Activated T-cell treated with anti-CD3 and anti-CD28 coated beads, Interleukin-2, amount 50 U/mL, for 48 hours (primary cell): ENCODE measurements around the gene RPS21.

Source experiments
- DNase-seq, 2 experiments: peaks; one replicate each; pipeline ENCODE4 v3.0.0-alpha.2; 2020

The RPS21 gene

GRCh38 chr20:62381842-62382241 is 5.1 kb upstream of the RPS21 start:
- no peak for DNase-seq

GRCh38 chr20:62382306-62383198 is 4.4 kb upstream of the RPS21 start:
- peak; percentile 88 to 89 for DNase-seq

DNA sequence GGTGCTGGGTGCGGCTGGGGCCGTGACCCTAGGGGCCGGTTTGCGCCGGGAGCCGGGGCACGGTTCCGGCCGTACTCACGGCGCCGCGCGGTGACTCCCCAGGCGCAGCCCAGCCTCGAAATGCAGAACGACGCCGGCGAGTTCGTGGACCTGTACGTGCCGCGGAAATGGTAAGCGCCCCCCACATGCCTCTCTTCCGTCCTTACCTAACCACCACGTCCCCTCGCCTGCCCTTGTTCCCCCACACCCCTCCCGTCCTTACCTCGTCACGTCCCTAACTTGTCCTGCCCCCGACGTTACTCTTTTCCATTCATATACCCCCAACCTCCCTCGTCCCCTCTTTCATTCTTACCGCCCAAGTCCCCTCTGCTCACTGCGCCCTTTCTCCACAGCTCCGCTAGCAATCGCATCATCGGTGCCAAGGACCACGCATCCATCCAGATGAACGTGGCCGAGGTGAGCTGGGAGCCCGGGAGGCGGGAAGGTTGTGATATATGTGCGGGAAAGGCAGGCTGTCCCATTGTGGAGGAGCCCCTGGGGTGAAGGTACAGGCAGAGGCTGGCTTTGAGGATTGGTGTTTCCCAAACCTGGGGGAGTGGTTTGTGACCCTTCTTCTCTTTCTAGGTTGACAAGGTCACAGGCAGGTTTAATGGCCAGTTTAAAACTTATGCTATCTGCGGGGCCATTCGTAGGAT is 463 bp downstream of the RPS21 start:
- peak in 1 of 2 experiments; percentile 29 for DNase-seq

GRCh38 chr20:62387933-62388635 is 1.2 kb downstream of the RPS21 start:
- peak in 1 of 2 experiments; percentile 36 for DNase-seq

DNA sequence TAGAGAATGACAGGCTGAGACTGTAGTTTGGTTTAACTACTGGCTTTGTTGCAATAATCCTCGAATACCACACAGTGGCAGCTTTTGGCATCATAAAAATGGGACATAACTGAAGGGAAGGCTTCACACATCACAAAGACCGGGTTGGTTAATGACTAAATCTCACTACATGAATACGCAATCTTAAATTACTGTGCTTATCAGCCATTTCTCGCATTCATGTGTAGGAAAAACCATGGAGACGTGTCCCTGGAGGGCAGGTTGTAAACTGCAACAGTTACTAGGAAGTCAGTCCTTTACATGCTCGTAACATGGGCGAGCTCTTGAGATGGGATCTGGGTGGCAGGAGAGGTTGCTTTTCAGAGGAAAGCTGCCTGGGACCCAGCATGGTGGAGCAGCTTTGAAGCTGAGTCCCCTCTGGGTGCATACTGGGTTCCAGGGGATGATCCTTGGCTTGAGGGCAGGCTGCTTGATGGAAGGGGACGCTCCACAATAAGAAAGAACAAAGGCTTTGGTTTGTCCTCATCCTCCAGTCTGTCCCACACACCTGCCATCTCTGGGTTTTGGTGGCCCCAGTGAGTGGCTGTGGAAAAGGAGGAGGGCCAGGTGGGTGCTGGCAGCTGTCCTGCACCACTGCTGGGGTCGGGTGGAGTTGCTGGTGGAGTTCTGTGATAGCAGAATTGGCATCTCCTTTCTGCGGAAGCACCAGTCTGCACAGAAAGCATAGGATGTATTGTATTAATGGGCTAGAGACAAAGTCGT is 2.1 kb downstream of the RPS21 start:
- no peak for DNase-seq

GRCh38 chr20:62389601-62390087 is 2.7 kb downstream of the RPS21 start:
- no peak for DNase-seq

DNA sequence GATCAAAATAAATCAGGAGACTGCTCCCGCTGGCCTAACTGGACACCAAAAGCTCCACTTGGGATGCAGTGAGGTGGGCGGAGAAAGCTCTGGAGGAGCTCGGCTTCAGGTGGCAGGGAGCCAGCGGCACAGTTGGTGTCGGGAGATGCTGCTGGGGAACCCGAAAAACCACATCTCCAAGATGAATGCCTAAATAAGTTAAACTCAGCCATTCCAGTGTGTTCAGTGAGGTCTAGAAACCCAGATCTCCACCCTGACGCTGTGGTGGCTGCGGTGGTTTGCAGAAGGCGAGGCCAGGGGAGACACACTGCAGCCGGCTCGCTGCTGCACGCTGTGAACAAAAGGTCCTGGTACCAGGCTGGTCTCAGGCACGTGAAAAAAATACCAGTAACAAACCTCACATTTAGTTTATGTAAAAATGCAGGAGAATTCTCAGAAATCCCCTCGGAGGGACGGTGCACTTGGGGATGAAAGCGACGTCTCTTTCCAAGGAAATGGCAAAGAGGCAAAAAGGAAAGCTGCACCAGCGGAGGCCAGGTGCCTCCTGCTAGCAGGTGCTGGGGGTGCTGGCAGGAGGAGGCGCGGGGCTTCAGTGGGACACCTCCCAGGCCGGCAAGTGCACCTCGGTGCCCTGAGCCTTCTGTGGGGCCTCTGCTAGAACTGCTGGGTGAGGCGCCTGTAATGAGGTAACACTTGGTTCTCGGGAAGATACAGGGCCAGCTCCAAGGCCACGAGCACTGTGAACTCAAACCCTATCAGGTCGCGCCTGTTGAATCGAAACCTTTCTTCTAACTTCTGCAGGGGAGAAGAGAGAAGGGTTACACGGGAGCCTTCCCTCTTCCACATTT is 3.6 kb downstream of the RPS21 start:
- DNase-seq: no peak

- DNase-seq: no peak
Measured at GRCh38 chr20:62391165-62392076, 4.5 kb downstream of the RPS21 start.

- no peak for DNase-seq
Measured at GRCh38 chr20:62392077-62392418, 5.1 kb downstream of the RPS21 start.

GRCh38 chr20:62392621-62393334 is 5.9 kb downstream of the RPS21 start:
- DNase-seq: no peak

DNA sequence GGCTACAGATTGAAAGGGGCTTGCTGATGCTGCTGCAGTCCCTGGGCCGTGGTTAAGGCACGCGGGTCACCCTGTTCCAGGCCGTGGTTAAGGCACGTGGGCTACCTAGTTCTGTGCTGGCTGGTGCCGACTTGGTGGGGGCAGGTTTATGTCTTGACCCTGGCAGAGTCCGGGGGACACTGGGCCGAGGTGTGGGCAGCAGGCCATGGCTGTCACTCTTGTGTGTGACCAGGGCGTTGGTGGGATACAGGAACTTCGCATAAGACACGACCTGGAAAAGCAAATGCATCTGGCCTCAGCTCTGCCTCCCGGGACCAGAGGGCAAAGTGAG is 6.4 kb downstream of the RPS21 start:
- no peak for DNase-seq

GRCh38 chr20:62393830-62394229 is 6.9 kb downstream of the RPS21 start:
- DNase-seq: no peak

DNA sequence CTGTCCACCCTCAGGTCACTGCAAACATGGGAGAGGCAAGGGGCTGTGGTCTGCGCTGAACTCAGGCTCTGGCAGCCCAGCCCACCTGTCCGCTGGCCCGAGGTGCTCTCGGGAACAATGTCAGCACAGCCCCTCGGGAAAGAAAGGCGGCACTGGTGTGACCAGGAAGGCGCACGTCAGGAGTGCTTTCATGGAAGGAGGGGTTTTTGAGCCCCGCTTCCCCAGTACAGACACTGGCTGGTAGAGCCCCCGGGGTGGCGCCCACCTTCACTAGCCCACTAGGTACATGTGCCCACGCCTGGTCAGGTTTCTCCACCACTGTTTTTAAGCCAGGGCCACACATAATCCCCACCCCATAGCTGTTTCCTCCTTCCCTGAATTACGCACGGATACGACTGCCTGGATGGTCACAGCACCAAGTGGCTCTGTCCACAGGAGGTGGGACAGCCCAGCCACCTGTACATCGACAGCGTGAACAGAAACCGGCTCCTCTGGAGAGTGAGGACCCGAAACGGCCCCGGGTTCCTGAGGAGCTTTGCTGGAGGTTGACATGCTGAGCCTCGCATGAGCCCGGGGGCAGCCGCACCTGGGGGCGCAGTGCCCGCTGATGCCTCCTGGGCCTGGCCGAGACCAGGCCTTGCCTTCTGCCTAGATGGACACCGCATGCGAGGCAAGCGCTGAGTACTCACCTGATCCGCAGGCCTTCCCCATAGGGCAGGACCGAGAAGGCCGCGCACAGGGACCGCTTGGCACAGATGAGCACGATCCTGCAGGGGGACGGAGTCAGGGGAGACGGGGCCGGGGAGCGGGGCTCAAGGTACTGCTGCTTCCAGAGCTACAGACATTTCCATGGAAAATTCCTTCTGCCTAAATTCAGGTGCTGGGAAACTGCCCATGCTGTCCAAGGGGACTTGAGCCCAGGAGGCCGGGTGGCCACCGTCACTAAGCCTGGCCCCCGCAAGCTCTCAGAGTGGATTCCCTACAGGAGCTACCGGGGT is 7.6 kb downstream of the RPS21 start:
- no peak for DNase-seq

DNA sequence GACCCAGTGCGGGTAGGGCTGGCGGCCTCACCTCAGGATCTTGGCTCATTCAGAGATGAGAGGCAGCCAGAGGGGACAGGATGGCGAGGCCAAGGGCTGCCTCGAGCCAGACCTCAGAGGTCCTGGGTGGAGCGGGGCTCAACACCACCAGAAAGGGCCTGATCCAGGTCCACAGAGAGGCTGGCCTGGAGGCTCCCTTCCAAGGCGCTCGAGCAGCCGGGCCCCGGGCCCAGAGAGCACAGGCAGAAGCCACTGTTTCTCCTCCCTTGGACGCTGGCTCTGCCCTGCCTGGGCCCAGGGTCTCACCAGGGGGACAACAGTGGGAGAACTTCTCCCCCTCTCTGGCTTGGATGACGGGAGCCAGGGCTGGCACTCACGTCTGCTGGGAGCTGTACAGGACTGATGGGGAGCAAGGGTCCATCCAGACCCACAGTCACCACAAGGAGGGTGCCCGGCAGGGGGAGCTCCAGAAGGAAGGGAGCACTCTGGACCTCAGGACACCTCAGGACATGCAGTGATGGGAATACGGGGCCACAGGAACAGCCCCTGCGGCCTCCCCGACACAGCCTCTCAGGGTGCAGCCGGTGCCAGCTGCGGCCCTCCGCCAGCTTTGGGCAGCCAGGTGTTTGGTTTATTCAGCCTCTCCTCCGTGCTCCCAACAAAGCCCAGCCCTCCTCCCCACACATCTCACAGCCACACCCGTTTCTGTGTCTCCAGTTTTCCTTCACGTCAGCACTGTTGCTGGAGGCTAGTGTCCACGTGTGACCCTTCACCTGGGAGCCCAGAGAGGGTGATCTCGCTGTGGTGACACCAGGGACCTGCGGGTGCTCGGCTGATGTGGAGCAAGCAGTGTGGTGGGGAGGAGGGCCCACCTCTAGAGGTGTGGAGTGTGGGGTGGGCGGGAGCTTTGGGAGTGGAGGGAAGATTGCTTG is 8.7 kb downstream of the RPS21 start:
- DNase-seq: no peak

DNA sequence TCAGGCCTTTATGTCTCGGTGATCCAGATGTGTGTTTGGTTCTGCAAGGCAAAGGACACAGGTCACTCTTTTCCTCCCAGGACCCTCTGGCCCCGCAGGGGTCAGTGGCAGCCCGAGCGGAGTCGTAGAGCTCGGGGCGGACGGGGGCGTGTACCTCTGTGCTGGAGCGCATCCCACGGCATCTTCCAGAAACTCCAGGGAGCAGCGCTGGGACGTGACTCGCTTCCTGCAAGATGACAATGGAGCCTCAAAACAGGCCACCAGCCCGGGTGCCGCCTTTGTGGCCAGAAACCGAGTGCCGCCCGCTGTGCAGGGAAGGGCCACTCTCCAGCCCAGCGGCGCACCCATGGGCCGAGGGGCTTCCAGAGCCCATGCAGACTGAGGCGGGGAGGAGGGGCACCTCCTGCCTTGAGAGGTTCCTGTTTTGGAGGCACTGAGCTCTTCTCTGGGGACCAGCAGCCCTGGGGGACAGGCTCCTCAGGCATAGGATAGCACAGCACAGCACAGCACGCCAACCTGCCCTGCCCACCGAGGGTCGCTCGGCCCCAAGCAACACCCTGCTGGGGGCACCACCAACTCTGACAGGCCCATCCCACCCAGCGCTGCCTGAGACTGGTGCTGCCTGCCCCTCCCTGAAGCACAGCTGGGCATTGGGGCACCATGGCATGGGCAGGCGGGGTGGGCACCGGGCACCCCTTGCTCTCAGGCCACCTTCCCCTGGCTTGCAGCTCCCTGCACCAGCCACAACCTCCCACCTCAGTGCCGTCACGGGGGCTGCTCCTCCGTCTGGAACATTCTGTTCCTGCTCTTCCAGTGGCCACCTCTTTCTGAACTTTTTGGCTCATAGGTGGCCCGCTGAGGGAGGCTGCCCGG is 9.7 kb downstream of the RPS21 start:
- no peak for DNase-seq

GRCh38 chr20:62398120-62398821 is 11.4 kb downstream of the RPS21 start:
- no peak for DNase-seq
